ENCODE results near the gene CCP110.
A peak's percentile ranks its signal among the peaks of the same experiment; 100 is the strongest.

Gene CCP110, protein sequence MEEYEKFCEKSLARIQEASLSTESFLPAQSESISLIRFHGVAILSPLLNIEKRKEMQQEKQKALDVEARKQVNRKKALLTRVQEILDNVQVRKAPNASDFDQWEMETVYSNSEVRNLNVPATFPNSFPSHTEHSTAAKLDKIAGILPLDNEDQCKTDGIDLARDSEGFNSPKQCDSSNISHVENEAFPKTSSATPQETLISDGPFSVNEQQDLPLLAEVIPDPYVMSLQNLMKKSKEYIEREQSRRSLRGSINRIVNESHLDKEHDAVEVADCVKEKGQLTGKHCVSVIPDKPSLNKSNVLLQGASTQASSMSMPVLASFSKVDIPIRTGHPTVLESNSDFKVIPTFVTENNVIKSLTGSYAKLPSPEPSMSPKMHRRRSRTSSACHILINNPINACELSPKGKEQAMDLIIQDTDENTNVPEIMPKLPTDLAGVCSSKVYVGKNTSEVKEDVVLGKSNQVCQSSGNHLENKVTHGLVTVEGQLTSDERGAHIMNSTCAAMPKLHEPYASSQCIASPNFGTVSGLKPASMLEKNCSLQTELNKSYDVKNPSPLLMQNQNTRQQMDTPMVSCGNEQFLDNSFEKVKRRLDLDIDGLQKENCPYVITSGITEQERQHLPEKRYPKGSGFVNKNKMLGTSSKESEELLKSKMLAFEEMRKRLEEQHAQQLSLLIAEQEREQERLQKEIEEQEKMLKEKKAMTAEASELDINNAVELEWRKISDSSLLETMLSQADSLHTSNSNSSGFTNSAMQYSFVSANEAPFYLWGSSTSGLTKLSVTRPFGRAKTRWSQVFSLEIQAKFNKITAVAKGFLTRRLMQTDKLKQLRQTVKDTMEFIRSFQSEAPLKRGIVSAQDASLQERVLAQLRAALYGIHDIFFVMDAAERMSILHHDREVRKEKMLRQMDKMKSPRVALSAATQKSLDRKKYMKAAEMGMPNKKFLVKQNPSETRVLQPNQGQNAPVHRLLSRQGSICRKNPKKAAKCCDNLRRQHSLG

DNA sequence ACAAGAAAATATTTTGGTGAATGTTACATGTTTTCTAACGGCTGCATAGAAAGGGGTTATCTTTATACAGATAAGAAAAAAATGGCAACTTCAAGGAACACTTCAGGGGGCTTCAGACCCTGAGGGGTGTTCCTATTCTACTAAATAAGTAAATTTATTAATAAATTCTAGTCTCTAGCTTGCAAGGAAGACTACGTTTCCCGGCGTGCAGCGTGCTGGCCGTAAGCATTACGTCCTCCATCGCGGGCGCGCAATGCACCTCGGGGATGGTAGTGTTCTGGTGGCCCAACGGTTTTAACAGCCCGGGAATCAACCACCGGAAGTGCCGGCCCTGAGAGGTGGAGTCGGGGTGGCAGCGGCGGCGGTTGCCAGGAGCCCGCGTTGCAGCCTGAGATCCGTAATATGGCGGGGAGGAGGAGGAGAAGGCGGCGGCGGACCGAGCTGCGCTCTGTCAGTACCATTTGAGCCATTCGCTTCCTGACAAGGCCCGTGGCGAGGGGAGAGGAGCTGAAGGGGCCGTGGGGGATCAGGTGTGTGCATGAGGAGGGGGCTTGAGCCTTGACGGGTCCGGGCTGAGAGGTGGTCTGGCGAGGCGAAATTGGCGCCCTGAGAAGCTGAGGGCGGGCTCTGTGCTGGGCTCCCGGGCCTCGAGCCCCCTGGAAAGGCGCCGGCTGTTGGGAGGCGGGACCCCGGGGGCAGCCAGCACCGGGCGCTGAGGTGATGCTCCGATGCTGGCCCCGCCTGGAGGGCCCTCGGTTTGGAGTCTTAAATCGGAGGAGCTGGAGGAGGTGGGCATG, at the start of gene CCP110:
Gene CCP110, plus strand, starts transcription at position 384 of the 797 bp plus-strand sequence. CDS start 3,940 bp downstream, outside the sequence.
- peak; percentile 97 for DNase-seq

DNA sequence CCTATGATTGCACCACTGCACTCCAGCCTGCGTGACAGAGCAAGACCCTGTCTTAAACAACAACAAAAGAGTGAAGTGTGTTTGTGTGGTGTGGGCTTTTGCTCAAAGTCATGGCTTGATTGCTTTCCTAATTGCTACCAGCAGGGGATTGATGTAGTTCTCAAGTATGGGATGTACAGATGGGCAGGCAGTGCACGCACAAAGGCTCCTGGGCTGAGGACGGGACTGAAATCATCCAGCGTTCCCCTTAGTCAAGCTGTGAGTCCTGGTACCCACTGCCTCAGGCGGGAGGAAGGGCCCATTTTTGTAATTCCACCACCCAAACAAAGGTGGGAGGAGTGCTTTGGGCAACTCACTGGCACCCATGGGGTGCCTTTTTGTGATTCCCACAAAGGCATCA, 49.1 kb upstream of the CCP110 start:
- no peak for DNase-seq

- no peak for DNase-seq
Observed at GRCh38 chr16:19478505-19478904, 45.2 kb upstream of the CCP110 start.

GRCh38 chr16:19479302-19479721, 44.4 kb upstream of the CCP110 start:
- no peak for DNase-seq

- no peak for DNase-seq
Observed at GRCh38 chr16:19481296-19481695, 42.4 kb upstream of the CCP110 start.

GRCh38 chr16:19481769-19482168, 42.0 kb upstream of the CCP110 start:
- no peak for DNase-seq

DNA sequence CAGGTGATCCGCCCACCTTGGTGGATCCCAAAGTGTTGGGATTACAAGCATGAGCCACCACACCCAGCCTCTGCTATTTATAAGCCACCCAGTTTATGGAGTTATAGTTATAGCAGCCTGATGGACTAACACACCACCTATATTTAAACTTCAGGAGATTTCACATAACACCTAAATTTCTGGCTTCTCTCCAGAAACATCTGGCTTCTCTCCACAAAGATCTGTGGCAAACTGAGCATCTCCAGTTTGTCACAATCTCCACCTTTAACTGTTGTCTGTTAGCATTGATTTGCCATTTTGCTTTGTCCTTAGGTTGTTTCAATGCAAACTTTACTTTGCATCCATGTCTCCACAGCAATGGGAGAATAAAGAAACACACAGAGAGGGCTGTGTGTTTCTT, 41.5 kb upstream of the CCP110 start:
- no peak for DNase-seq

GRCh38 chr16:19484096-19484495, 39.6 kb upstream of the CCP110 start:
- DNase-seq, result no peak

GRCh38 chr16:19485611-19486010, 38.1 kb upstream of the CCP110 start:
- no peak for DNase-seq

DNA sequence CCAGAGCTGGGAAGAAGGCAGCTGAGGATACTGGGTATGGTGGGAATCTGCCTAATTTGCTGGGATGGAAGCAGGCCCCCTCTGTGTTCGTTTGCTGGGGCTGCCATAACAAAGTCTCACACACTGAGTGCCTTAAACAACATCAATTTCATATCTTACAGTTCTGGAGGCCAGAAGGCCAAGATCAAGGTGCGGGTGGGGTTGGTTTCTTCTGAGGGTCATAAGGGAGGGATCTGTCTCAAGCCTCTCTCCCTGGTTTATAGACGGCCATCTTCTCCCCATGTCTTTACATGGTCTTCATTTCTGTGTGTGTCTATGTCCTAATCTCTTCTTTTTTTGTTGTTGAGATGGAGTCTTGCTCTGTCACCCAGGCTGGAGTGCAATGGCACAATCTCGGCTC, 37.7 kb upstream of the CCP110 start:
- DNase-seq, result no peak

- DNase-seq, result no peak
Observed at GRCh38 chr16:19486750-19487325, 36.9 kb upstream of the CCP110 start.

GRCh38 chr16:19488213-19488640, 35.5 kb upstream of the CCP110 start:
- no peak for DNase-seq

GRCh38 chr16:19490619-19491018, 33.1 kb upstream of the CCP110 start:
- no peak for DNase-seq

- DNase-seq, result peak; percentile 87
Observed at GRCh38 chr16:19497176-19497575, 26.6 kb upstream of the CCP110 start.

- no peak for DNase-seq
Observed at GRCh38 chr16:19499006-19499405, 24.7 kb upstream of the CCP110 start.

DNA sequence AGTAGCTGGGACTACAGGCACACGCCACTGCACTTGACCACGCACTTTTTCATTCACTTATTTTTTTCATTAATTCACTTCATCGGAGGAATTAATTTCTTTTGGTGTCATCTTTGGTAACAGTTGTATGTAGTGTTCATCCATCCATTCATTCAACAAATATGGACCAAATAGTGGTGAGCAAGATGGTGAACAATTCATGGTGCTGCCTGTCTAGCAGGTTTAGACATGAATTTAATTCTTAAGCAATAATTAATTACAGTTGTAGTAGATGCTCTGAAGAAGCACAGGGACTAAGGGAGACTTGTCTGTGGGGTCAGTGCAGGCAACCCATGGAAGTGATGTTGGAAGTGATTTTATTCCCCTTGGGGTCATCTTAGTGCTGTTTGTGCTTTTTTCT, 24.3 kb upstream of the CCP110 start:
- no peak for DNase-seq

GRCh38 chr16:19502395-19503131, 21.2 kb upstream of the CCP110 start:
- peak; percentile 74 for DNase-seq

DNA sequence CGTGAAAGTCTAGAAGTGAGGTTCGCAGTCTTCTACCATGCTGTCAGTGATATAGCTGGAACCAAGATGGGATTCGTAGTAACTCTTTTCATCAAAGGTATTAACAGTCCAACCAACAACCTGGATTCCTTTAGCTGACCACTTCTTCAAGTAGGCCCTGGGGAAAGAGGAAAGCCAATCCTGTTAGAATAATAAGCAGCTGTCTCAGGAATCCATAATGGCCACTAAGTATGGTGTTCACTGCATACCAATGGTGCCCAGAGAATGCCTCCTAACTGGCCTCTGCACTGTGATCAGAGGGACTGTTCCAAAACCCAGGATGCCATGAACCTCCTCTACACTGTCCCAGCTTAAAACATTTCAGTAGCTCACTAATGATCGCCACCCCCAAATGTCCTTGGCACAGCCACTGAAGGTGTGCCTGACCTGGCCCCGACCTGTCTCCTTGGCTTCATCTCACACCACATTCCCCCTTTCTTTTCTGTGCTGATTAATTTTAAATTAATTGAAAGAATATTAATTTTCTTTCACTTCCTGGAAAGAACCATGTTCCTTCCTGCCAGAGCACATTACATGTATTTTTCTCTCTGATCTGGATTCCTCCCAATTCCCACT, 20.2 kb upstream of the CCP110 start:
- no peak for DNase-seq

GRCh38 chr16:19505600-19506303, 18.0 kb upstream of the CCP110 start:
- no peak for DNase-seq

- no peak for DNase-seq
Observed at GRCh38 chr16:19506965-19507364, 16.8 kb upstream of the CCP110 start.

GRCh38 chr16:19507867-19508266, 15.9 kb upstream of the CCP110 start:
- no peak for DNase-seq

All from inflammatory macrophage treated with lipopolysaccharide for 4 hours (primary cell).